Measurements from ENCODE around the gene INAVA.
"Not testable (repeated sequence)": the region's sequence is repeated elsewhere in the genome, so short reads cannot be mapped to it uniquely, and the experiment has no call there.

The INAVA gene

DNA sequence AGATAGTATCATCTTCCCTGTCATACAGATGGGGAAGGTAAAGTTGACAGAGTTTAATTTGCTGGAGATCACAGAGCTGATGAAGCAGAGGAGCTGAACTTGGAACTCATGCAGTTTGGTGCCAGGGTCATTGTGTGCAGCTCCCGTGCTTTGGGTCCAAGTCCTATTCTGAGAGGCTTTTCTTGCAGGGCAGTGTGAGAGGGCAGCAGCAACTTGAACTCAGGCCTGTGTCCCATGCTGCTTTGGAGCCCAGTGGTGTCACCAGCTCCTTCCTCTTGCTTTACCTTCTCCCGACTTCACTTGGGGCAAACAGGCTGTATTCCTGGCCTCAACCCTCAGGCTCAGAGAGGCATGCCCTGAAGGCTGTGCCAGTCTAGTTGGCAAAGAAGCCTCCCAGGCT, 24.7 kb downstream of the INAVA start:
- DNase-seq (ENCODE audit: low read depth, low spot score) = no peak

DNA sequence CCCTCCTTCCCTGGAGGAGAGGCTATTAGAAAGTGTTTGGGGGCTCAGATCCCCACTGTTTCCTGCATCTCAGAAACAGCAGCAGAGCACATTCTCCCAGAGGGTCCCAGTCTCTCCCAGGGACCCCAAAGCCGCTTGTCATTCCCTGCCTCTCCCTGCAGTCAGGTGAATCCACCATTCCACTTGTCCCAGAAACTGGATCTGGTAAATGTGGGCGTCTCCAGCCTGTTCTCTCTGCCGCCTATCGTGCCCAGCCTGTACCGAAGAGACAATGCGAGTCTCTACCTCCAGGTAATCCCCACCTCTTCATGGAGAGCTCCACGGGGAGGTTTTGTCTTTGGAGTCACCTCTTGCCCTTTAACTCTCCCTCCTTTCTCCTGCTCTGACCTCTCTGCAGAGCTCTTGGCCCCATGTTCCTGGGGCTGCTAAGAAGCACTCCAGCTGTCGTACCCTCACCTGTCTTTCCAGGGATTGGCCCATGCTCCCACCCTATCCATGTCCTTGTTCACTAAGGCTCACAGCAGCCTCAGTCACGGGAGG, 26.9 kb downstream of the INAVA start:
- DNase-seq (ENCODE audit: low read depth, low spot score) = no peak

DNA sequence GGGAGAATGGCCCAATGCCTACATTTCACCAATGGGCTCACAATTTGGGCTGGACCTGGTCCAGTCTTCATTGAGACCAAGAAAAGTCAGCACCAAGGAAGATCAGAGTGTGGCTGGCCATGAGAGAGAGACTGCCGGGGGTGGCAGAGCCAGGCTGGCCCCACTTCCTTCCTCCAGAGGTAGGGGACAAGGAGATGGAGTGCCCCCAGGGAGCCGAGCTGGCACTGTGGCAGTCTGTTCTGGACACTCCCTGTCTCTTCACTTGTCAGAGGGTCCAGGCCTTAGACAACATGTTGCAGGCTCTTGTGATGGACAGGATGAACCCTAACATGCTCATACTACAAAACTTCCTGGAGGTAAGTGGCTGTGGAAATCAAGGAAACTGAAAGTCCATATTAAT, 27.7 kb downstream of the INAVA start:
- DNase-seq (ENCODE audit: low read depth, low spot score) = no peak

DNA sequence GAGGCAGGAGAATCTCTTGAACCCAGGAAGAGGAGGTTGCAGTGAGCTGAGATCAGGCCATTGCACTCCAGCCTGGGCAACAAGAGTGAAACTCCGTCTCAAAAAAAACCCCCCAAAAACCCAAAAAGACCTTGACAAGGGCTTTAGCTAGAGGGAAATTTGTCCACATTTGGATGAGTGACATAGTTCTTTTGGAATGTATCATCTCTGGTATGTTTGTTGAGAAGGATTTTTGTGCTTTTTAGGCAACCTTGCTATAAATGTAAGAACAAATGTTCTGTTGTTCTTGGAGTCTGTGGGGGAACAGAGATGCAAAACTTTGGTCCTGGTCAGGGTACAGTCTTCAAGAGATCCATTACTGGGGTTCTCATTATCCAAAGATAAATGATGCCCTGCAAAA, 28.9 kb downstream of the INAVA start:
- DNase-seq (ENCODE audit: low read depth, low spot score) = no peak

DNA sequence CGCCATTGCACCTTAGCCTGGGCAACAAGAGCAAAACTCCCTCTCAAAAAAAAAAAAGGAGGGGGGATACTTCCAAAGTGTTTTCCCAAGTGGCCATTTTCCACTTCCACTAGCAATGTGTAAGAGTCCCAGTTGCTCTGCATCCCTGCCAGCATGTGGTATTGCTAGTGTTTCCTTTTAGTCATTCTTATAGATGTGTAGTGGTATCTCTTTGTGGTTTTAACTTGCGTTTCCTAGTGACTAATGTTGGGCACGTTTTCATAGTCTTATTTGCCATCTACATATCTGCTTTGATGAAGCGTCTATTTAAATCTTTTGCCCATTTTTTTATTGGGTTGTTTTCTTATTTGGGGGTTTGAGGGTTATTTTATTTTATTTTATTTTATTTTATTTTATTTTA, 31.1 kb downstream of the INAVA start:
- DNase-seq (ENCODE audit: low read depth, low spot score) = no peak

DNA sequence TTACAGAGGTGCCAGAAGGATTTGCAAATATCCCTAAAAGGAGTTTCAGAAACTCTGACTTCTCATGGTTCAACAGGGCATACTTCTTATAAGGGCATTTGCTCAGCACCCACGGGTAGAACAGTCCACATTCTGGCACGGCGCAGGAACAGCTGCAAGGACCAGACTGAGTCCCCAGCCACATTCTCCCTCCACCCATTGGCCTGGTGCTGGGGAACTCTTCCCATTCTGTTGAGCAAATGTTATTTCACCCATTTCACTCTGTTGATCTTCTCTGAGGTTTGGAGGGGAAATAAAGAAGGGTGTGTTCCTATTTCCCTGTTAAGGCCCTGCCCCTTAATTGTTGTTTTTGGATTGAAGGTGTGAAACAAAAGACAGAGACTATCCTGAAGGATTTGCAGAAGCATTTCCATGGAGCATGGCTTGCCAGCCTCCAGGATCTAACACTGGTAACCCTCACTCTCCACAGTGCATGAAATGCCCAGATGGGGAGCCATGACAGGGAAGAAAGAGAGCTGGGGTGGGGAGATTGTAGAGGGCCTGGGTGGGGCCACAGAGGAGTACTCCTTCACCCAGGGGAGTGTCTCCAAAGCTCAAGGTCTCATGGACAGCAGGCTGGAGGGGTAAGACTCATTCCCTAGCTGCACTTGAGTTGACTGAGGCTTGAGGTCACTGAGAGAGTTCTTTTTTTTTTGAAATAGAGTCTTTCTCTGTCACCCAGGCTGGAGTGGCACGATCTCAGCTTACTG, 35.0 kb downstream of the INAVA start:
- DNase-seq (ENCODE audit: low read depth, low spot score) = no peak

DNA sequence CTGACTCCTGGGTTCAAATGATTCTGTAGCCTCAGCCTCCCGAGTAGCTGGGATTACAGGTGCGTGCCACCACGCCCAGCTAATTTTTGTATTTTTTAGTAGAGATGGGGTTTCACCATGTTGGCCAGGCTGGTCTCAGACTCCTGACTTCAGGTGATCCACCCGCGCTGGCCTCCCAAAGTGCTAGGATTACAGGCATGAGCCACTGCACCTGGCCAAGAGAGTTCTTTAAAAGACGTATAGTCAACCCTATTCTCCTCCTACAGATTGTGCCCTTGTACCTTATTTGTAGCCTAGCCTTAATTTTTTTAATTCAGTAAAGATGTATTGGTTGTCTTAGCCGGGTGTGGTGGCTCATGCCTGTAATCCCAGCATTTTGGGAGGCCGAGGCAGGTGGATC, 35.6 kb downstream of the INAVA start:
- not testable (repeated sequence) for DNase-seq (ENCODE audit: low read depth, low spot score)

DNA sequence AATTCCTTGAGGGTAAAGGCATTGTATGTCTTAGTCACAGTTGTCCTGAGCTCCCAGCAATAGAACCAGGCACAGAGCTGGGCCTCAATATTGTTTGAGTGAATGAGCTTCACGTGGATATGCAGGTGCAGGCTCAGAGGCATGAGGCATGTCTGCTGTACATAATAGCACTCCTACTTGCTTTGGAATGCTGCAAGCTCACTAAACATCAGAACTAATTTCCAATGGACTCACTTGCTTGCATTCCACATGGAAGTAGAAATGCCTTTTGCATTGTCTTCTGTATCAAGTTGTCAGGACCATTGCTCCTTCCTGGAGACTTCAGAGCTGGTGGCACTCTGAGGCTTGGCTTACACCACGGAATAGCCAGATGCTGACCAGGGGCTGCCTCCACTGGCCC, 37.1 kb downstream of the INAVA start:
- DNase-seq (ENCODE audit: low read depth, low spot score) = no peak

DNA sequence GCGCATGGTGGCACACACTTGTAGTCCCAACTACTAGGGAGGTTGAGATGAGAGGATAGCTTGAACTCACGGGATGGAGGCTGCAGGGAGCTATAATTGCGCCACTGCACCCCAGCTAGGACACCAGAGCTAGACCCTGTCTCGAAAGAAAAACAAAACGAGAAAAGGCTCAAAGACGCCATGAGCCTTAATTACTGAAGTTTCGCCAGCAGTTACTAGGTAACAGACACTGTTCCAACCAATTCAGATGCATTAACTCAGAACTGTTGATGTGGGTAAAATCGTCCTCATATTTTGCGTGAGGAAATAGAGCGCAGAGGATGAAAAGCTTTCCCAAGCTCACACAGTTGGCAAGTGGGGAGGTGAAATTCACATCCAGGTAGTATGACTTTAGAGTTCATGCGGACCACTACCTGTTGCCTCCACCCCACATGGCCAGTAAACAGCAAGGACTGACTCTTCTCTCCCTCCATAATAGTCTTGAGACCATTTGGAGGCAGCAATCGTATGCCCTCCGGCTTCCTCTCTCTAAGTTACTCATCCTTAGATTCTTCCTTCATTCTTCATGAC, 40.1 kb downstream of the INAVA start:
- no peak for DNase-seq (ENCODE audit: low read depth, low spot score)

DNA sequence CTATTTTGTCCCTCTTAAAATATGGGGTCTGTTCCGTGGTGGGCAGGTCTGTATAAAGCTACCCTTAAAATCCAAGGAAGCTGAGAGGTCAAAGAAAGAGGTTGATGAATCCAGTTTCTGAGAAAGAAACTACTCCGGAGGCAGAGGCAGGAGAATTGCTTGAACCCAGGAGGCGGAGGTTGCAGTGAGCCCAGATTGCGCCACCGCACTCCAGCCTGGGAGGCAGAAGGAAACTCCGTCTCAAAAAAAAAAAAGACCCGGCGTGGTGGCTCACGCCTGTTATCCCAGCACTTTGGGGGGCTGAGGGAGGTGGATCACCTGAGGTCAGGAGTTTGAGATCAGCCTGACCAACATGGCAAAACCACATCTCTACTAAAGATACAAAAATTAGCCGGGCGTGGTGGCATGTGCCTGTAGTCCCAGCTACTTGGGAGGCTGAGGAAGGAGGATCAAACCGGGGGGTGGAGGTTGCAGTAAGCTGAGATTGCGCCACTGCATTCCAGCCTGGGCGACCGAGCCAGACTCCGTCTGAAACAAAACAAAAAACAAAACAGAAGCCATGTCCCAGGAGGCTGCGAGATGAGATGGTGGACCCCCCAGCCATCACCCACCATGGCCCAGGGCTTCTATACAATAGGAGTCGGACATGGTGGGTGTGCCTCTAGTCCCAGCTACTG, 40.7 kb downstream of the INAVA start:
- DNase-seq (ENCODE audit: low read depth, low spot score) = not testable (repeated sequence)

DNA sequence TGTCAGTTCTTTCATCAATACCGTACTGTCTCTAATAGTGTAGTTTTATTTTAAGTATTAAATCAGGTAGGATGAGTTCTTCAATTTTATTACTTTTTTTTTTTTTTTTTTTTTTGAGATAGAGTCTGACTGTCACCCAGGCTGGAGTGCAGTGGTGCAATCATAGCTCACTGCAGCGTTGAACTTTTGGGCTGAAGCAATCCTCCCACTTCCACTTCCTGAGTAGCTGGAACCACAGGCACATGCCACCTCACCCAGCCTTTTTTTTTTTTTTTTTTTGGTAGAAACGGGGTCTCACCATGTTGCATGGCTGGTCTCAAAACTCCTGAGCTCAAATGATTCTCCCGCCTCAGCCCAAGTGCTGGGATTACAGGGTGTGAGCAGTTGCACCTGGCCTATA, 44.3 kb downstream of the INAVA start:
- no peak for DNase-seq (ENCODE audit: low read depth, low spot score)

DNA sequence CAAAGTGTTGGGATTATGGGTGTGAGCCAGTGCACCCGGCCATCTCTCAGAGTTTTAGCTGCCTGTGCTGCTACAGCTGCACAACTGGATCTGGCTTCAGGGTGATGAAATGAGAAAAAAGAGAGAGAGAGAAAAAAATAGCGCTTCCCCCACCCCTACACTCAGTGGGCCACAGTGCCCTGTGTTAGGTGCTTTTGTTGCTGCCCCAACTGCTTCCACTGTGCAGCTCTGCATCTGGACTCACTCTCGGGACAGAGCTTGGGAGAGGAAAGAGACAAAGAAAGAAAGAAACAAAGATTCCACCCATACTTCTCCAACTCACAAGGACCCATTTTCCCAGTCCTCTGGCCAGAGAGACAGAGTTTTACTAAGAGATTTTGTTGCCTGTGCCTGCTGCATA, 50.4 kb downstream of the INAVA start:
- no peak for DNase-seq (ENCODE audit: low read depth, low spot score)

DNA sequence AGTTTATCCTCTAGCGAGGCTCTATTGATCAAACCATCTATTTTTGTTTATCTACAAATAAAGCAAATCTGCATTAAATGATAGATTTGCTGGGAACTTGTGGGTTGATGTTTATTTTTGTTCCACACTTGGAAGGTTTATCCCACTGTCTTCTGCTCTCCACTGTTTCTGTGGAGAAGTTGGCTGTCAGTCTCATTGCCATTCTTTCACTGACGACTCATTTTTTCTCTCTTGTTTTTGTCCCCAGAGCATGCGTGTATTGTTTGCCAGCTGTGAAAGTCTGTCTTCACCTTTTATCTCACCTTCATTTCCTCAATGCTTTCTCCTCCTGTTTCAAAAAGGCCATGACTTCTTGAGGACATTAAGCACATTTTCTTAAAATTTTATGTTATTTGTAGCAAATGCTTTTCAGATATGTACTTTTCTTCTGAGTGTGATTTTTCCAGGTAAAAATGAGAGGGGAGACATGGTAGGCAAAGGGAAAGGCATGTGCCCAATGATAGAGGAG, 52.4 kb downstream of the INAVA start:
- DNase-seq (ENCODE audit: low read depth, low spot score) = no peak

DNA sequence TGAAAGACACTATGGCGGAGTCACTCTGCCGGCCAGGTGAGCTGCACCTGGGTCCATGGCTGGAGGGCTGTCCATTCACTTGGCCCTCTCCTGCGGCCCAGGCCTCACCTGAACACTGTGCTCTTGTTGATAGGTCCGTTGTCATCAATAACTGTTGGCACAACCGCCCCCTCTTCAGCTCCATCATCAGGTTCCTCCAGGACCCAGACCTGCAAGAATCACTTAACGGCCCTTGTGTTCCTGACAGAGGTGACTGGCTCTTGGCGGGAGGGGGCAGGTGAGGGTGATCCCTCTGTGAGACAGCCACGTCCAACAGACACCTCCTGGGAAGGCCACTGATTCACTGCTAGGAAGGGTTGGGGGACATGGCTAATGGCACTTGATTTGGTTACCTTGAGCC, 54.9 kb downstream of the INAVA start:
- no peak for DNase-seq (ENCODE audit: low read depth, low spot score)

DNA sequence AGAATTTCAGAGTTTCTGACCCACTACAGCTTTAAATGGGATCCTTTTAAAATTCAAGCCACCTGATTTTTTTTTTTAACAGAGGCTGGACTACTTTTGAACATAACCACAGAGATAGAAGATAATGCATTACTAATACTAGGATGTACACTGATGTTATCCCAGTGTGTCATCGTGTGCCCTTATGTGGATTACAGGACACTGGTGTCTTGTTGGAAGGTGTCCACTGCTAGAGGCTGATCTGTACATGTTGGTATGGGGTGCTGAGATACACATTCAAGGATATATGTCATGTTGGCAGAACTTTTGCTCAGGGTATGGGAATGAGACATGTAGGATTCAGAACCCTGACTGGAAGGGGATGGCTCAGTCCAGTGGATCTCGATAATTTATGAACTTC, 56.3 kb downstream of the INAVA start:
- DNase-seq (ENCODE audit: low read depth, low spot score) = no peak

DNA sequence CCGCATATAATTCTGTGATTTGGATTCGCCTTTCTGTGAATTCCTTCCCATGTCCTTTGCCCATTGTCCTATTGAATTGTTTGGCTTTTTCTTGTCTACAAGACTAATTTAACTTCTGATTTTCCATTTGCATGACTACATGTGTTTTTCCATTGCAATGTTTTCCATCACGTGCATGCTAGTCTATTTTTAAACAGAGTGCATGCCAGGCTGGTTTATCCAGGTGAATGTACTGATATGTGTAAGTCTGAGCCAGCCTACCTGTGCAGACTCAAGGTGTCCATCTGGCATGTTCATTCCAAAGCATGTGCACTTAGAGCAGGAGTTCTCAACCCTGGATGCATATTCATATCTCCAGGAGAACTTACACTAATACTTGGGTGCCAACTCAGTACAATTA, 59.7 kb downstream of the INAVA start:
- DNase-seq (ENCODE audit: low read depth, low spot score) = no peak

DNA sequence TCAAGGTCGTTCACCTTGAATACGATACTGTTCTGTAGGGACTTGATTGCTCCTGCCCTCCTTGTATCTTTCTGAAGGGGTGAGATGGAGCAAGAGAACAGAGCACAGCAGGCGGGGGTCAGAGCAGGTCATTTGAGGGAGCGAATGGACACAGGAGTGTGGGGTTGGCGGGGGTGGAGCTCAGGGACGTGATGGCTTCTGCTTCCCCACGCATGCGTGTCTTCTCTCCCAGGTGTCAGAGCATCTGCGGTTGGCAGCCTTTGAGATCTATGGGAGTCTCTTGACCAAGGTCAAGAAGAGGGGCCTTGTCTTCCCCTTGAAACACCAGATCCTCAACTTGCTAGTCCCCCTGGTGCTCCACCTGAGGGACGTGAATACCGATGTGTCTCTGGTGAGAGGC, 63.9 kb downstream of the INAVA start:
- DNase-seq (ENCODE audit: low read depth, low spot score) = no peak

DNA sequence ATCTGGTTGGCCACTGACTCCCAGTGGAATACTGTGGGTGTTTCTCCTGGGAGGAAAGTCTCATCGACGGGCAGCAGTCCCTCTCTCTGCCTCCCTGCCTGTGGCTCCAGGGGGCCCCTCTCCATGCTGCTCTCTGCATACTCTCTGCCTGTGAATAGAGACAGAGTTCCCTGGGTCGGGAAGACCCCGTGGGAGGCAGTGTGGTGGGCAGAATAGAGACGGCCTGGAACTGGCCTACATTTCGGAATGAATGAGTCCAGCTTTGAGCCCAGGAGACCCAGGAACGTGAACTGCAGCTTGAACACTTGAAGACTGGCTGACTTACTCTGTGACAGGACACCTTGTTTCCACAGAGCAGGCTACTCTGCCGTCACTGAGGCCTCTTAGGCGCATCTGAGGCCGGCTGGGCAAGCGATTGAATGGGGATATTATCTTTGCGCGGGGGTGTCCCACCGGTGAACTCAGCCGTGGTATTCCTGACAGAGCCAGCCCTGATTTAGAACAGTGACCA, 64.8 kb downstream of the INAVA start:
- no peak for DNase-seq (ENCODE audit: low read depth, low spot score)

DNA sequence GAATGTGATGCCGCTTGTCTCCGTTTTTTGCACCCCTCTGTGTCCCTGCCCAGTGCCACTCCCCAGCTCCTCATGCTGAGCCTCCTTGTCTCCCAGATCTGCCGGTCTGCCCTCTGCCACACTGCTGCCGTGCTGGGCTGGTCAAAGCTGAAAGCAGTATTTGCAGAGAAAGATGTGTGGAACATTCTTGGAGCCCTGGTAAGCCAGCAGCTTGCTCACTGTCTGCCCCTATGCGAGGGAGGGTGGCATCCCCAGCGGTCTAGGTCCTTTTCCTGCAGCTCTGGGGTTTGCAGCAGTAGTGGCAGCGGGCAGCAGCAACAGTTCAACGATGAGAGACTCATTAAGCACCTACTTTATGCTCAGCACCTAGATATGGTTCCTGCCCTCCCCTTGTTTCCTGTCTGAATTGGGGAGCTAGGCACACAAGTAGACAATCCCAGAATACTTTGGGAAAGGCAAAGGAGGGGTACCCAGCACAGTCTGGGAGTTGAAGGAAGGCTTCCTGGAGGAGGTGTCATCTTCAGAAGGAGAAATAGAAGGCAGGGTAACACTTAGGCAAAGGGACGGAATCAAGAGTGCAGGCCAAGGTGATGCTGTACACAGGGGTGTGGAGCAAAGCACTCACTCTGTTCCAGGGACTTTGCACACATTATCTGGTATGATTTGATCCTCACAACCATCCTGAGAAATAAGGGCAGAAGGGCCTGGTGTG, 65.7 kb downstream of the INAVA start:
- no peak for DNase-seq (ENCODE audit: low read depth, low spot score)

DNA sequence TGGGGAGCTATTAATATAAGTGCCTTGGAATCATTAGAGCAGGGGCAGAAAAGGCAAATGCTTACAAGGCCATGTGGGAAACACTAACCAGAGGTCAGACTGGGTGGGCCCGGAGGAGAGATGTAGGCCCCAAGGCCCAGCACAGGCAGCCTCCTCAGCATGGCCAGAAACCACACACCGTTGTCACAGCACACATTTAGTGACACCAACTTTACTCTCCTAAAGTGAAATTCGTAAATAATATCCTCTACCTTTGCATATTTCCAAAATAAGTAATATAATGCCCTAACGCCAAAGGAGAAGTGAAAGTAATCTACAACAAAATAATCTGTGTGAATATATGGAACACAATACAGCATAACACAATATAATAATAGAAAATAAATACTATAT, 66.2 kb downstream of the INAVA start:
- DNase-seq (ENCODE audit: low read depth, low spot score) = no peak

DNA sequence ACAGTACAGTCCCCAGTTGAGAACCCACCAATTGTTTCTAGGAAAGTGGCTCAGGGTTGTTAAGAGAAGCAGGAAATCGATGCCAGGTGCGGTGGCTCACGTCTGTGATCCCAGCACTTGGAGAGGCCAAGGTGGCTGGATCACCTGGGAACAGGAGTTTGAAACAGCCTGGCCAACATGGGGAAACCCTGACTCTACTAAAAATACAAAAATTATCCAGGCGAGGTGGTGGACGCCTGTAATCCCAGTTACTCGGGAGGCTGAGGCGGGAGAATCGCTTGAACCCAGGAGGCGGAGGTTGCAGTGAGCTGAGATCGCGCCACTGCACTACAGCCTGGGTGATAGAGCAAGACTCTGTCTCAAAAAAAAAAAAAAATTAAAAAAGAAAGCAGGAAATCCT, 67.5 kb downstream of the INAVA start:
- DNase-seq (ENCODE audit: low read depth, low spot score) = not testable (repeated sequence)

DNA sequence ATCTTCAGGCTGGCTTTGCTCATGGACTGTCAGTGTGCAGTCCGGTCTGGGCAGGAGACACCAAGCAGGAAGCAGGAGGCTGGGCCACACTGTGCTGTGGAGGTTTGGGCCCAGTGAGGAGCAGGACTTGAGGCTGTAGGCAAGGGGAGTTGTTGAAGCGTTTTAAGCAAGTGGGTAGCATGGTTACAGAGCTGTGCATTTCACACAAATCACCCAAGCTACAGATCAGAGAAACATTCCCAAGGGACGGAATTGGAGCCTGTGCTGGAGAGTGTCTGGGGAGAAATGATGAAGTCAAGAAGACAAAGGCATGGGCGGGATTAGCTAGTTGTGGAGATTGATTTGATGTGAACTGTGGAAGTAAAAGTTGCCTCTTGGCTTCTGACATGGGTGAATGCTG, 67.9 kb downstream of the INAVA start:
- DNase-seq (ENCODE audit: low read depth, low spot score) = no peak

Data from activated CD4-positive, CD25-positive, alpha-beta regulatory T cell treated with anti-CD3 and anti-CD28 coated beads, Interleukin-2, amount 50 U/mL, for 16 hours (primary cell).